HepG2 (cell line): ENCODE data around the gene SAMD14. TPM values are rescaled to one million over a fixed set of nuclear protein-coding genes. Genes with fewer than 3 reads are reported as not detected.

Source experiments
- ELF3 ChIP-seq: IDR thresholded peaks from 2 replicates; pipeline ENCODE4 v1.6.1; 2016; ENCODE audit warnings: missing genetic modification reagents, missing compliant biosample characterization
- FOXK1 ChIP-seq: sonication (generic); formaldehyde crosslinking; IDR thresholded peaks from 2 replicates; pipeline ENCODE4 v1.4.0; 2020; ENCODE audit warnings: low read depth, missing genetic modification reagents, borderline replicate concordance
- HNRNPL ChIP-seq: fragments of 200-400 bp; formaldehyde crosslinking; IDR thresholded peaks from 2 replicates; pipeline ENCODE4 v1.6.1; 2017; ENCODE audit warnings: mild to moderate bottlenecking, low read depth, low read length
- PBX2 ChIP-seq: IDR thresholded peaks from 2 replicates; pipeline ENCODE4 v1.6.1; 2016; ENCODE audit warnings: control low read depth
- polyA plus RNA-seq, 8 experiments: library from polyadenylated mRNA; depleted of rRNA in 3 of 8; stranded (reverse) in 7 of 8; unstranded in 1 of 8; fragments of >200 nt; fragmentation: Illumina TruSeq in 4 of 8; extraction: Trizol in 4 of 8; gene quantifications; 2 replicates each; pipeline versions ENCODE4 v1.2.1 to v1.2.3, GENCODE V29; 2011 to 2016; ENCODE audit warnings: low read depth in 4 of 8, missing spikeins in 1 of 8, mixed read lengths in 1 of 8; ENCODE audit not compliant: insufficient read depth in 1 of 8
- total RNA-seq, 5 experiments: library from RNA; depleted of rRNA; stranded (reverse); fragments of >200 nt; fragmentation: Illumina TruSeq; extraction: Trizol; gene quantifications; 2 replicates each; pipeline ENCODE4 v1.2.3, GENCODE V29; 2016; ENCODE audit warnings: low read depth in 1 of 5
- TF ChIP-seq, protein P1 (sequence below): sonication (generic); formaldehyde crosslinking; IDR thresholded peaks from 2 replicates; pipeline ENCODE4 v1.5.0; 2020; ENCODE audit warnings: missing genetic modification reagents, mild to moderate bottlenecking, borderline replicate concordance
- TF ChIP-seq, protein P2 (sequence below): sonication (generic); formaldehyde crosslinking; IDR thresholded peaks from 2 replicates; pipeline ENCODE4 v1.4.0; 2020; ENCODE audit warnings: missing genetic modification reagents, borderline replicate concordance

Gene SAMD14
- total and polyA plus RNA-seq, 2 of the 13 experiments (the other 11 are each of a cell fraction or from before 2014, with no cell fraction given): 0.07 to 0.22 TPM

GRCh38 chr17:50130559-50131305 lies 772 bp upstream of the SAMD14 start (continued):
- no peak for TF ChIP-seq FOXK1 (CRISPR knock-in tag)
- TF ChIP-seq, protein P1, sequence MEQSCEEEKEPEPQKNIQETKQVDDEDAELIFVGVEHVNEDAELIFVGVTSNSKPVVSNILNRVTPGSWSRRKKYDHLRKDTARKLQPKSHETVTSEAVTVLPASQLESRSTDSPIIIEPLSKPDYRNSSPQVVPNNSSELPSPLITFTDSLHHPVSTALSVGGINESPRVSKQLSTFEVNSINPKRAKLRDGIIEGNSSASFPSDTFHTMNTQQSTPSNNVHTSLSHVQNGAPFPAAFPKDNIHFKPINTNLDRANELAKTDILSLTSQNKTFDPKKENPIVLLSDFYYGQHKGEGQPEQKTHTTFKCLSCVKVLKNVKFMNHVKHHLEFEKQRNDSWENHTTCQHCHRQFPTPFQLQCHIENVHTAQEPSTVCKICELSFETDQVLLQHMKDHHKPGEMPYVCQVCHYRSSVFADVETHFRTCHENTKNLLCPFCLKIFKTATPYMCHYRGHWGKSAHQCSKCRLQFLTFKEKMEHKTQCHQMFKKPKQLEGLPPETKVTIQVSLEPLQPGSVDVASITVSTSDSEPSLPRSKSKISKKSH: peak; percentile 9; the same call in 1 of the 2 replicates
- TF ChIP-seq HNRNPL: 0 out of 2 replicates have a peak, but pooled peaks have one; percentile 18
- TF ChIP-seq, protein P2, sequence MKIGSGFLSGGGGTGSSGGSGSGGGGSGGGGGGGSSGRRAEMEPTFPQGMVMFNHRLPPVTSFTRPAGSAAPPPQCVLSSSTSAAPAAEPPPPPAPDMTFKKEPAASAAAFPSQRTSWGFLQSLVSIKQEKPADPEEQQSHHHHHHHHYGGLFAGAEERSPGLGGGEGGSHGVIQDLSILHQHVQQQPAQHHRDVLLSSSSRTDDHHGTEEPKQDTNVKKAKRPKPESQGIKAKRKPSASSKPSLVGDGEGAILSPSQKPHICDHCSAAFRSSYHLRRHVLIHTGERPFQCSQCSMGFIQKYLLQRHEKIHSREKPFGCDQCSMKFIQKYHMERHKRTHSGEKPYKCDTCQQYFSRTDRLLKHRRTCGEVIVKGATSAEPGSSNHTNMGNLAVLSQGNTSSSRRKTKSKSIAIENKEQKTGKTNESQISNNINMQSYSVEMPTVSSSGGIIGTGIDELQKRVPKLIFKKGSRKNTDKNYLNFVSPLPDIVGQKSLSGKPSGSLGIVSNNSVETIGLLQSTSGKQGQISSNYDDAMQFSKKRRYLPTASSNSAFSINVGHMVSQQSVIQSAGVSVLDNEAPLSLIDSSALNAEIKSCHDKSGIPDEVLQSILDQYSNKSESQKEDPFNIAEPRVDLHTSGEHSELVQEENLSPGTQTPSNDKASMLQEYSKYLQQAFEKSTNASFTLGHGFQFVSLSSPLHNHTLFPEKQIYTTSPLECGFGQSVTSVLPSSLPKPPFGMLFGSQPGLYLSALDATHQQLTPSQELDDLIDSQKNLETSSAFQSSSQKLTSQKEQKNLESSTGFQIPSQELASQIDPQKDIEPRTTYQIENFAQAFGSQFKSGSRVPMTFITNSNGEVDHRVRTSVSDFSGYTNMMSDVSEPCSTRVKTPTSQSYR (CRISPR knock-in tag): peak; percentile 78; the same call in 1 of the 2 replicates
- no peak for TF ChIP-seq PBX2 (CRISPR knock-in tag)
- 0 out of 2 replicates have a peak, but pooled peaks have one; percentile 12 for TF ChIP-seq ELF3 (CRISPR knock-in tag)
